RWPE1 (cell line): ENCODE data around the gene THAP4.

Experiments
- CTCF ChIA-PET: fragments of 350-600 bp; sonication (Branson Sonifier 250); formaldehyde crosslinking; extraction: SDS; loops from one replicate; lab custom pipeline; 2021; lab: Yijun Ruan, JAX
- POLR2A ChIA-PET: fragments of 400-600 bp; formaldehyde crosslinking; extraction: SDS; loops from one replicate; lab custom pipeline; 2020; ENCODE audit warnings: antibody characterized with exemption; ENCODE audit not compliant: low non-redundant PET; lab: Yijun Ruan, JAX
- DNase-seq: peaks from one replicate; pipeline ENCODE4 v3.0.0; 2012; ENCODE audit warnings: low spot score
- H3K27ac ChIP-seq: fragments of 450-650 bp; 2 replicates; pipeline ENCODE4 v1.5.1; 2017
- TF ChIP-seq, protein P1 (sequence below): fragments of 450-650 bp; conservative IDR thresholded peaks from 2 replicates; pipeline ENCODE4 v1.5.1; 2017; ENCODE audit warnings: low read depth, mild to moderate bottlenecking

Gene THAP4

DNA sequence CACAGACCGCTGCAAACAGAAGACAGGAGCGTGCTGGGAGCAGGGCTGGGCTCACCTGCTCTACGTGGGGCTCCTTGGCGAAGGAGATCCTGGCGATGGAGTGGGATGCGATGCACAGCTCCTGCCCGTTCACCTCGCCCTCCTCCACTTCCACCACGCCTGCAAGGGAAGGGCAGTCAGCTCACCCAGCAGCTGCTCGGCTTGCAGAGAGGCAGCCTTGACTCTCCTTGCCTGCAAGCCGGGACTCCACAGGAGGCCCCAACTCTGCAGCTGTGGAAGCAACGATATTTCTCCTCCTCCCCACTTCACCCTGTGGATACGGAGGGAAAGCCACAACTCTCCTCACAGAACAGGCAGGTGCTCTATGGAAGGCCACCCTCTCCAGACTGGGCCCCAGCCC, 35.1 kb downstream of the THAP4 start:
- no peak overlapping the region; the same call in 1 of the 2 replicates for H3K27ac ChIP-seq
- POLR2A ChIA-PET = no interaction called here
- no peak for DNase-seq
- CTCF ChIA-PET = no interaction called here
- TF ChIP-seq, protein P1, sequence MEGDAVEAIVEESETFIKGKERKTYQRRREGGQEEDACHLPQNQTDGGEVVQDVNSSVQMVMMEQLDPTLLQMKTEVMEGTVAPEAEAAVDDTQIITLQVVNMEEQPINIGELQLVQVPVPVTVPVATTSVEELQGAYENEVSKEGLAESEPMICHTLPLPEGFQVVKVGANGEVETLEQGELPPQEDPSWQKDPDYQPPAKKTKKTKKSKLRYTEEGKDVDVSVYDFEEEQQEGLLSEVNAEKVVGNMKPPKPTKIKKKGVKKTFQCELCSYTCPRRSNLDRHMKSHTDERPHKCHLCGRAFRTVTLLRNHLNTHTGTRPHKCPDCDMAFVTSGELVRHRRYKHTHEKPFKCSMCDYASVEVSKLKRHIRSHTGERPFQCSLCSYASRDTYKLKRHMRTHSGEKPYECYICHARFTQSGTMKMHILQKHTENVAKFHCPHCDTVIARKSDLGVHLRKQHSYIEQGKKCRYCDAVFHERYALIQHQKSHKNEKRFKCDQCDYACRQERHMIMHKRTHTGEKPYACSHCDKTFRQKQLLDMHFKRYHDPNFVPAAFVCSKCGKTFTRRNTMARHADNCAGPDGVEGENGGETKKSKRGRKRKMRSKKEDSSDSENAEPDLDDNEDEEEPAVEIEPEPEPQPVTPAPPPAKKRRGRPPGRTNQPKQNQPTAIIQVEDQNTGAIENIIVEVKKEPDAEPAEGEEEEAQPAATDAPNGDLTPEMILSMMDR = no peak

DNA sequence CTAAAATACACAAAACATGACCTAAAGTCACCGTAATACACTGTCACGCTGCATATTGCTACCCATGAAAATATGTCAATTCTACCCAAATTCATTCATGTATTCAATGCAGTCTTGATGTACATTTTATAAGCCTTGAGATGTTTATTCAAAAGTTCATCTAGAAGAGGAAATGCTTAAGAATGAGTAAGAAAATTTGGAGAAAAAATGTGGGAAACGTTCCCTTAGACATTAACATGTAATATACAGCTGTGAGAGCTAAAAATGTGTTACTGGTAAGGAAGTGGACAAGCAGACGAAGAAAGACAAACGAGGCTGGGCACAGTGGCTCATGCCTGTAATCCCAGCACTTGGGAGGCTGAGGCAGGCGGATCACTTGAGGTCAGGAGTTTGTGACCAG, 37.3 kb downstream of the THAP4 start:
- no peak overlapping the region for H3K27ac ChIP-seq
- TF ChIP-seq, protein P1 = no peak
- no peak for DNase-seq
- CTCF ChIA-PET = interaction anchor here (1.6 kb wide), 1 partner anchor 92 kb away, joined by 6 read pairs; the partner anchor contains the start of gene STK25
- POLR2A ChIA-PET = interaction anchor here (0.6 kb wide), 2 partner anchors 10 to 187 kb away, joined by 3 read pairs; no protein-coding TSS in a partner anchor

DNA sequence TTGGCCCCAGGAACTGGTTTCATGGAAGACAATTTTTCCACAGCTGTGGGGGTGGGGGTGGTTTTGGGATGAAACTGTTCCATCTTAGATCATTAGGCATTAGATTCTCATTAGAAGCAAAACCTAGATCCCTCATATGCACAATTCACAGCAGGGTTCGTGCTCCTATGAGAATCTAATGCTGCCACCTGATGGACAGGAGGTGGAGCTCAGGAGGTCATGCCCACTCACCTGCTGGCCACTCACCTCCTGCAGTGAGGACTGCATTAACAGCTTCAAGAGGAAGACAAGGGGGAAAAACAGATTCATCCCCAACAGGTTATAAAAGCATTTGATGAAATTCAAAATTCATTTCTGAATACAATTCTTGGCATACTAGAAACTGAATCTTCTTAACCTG, 38.5 kb downstream of the THAP4 start:
- no peak overlapping the region for H3K27ac ChIP-seq
- CTCF ChIA-PET = interaction anchor here (0.6 to 1.6 kb wide), 7 partner anchors 48 to 590 kb away, joined by 3 to 6 read pairs (median 3); partner anchors contain the start of gene STK25
- POLR2A ChIA-PET = no interaction called here
- TF ChIP-seq, protein P1 = peak; percentile 37
- DNase-seq = no peak

DNA sequence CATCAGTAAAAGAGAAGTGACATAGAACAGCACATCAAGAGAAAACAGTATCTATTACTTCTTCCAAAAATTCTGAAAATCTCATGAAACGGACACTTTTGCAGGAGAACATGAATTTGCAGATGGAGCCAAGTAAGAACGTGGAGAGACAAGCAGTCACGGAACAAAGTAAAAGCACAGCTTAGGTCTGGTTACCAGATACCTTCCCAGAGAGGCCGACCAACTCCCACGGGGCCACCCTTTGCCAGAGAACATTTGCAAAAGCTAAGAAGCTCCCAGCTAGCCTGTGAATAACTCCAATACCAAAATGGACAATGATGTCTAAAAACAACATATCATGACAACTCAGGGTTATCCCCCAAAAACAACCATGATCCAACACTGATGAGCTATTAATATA, 38.9 kb downstream of the THAP4 start:
- DNase-seq = no peak
- POLR2A ChIA-PET = no interaction called here
- H3K27ac ChIP-seq = no peak overlapping the region
- CTCF ChIA-PET = interaction anchor here (0.6 to 1.6 kb wide), 6 partner anchors 48 to 590 kb away, joined by 3 to 6 read pairs (median 4); partner anchors contain the start of gene STK25
- TF ChIP-seq, protein P1 = no peak

DNA sequence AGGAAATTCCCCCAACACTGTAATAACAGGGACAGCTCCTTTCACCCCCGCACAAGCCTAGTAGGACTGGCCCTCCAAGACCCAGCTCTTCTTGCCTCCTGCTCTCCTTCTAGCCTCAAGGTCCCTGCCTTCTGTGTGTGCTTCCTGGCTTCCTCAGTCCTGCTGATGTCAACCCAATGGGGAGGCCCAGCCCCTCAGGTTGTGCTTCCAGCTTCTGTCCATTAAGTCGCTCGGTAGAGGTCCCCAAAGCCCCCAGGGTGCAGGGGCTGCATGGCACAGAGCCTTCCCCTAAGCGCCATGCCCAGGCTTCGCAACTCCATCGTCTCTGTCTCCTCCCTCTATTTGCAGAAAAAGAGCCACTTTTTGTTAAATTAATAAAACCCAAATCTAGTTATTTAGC, 39.4 kb downstream of the THAP4 start:
- no peak for DNase-seq
- no peak overlapping the region for H3K27ac ChIP-seq
- TF ChIP-seq, protein P1 = no peak
- ChIA-PET POLR2A (no interaction called here), CTCF (interaction anchor here (0.6 kb wide), 2 partner anchors 302 to 590 kb away, joined by 3 to 5 read pairs; no protein-coding TSS in a partner anchor)

DNA sequence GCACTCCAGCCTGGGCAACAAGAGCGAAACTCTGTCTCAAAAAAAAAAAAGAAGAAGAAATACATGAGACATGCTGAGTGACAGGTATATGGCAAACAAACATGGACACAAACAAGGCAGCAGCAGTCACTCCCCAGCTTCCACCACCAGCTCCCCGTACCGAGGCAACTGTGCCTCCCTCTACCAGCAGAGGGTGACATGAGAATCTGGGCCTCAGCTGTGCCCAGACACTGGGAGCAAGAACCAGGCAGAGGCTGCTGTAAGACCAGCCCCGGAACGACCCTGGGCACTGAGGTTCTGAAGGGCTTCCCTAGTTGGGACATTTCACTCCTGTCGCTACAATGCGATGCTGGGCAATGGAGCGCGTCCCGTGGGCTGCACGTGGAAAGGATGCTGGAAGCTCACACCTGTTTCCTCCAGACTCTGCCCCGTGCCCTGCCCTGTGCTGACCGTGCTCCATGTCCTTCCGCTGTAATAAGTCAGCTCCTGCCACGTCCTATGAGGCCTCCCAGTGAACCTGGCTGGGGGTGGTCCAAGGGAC, 41.3 kb downstream of the THAP4 start:
- ChIA-PET POLR2A (no interaction called here), CTCF (interaction anchor here (0.5 to 0.6 kb wide), 5 partner anchors 14 to 744 kb away, joined by 3 to 4 read pairs (median 3); no protein-coding TSS in a partner anchor)
- DNase-seq = no peak
- TF ChIP-seq, protein P1 = no peak
- no peak overlapping the region for H3K27ac ChIP-seq
